Endothelial cell of umbilical vein (primary cell): ENCODE measurements around the gene CCNL2.

Source experiments
- CTCF ChIP-seq, 2 donors: IDR thresholded peaks; 1 replicate in 1 of 2; 2 replicates in 1 of 2; pipeline ENCODE4 v1.5.1; 2011; ENCODE audit warnings: low read length in 2 of 2, mild to moderate bottlenecking in 2 of 2, moderate library complexity in 2 of 2, control low read depth in 1 of 2, inconsistent platforms in 1 of 2, low read depth in 1 of 2; ENCODE audit not compliant: insufficient read depth in 1 of 2; ENCODE audit errors: extremely low read depth in 1 of 2
- EZH2 ChIP-seq: IDR thresholded peaks from 2 replicates; pipeline ENCODE4 v1.6.1; 2012; ENCODE audit warnings: borderline replicate concordance, low read depth, mild to moderate bottlenecking, moderate library complexity, low read length, inconsistent platforms; ENCODE audit not compliant: severe bottlenecking
- JUN ChIP-seq: IDR thresholded peaks from 2 replicates; pipeline ENCODE4 v1.6.1; 2011; ENCODE audit warnings: borderline replicate concordance, low read depth; ENCODE audit not compliant: insufficient read length, insufficient read depth
- MAX ChIP-seq: IDR thresholded peaks from 2 replicates; pipeline ENCODE4 v1.6.1; 2011; ENCODE audit not compliant: insufficient read depth, insufficient read length
- MYC ChIP-seq: IDR thresholded peaks from one replicate; pipeline ENCODE4 v1.6.1; 2011; ENCODE audit warnings: mild to moderate bottlenecking, low read depth, low read length
- POLR2A ChIP-seq: IDR thresholded peaks from 2 replicates; pipeline ENCODE4 v1.6.1; 2012; ENCODE audit warnings: low read depth, mild to moderate bottlenecking, control low read depth, low read length

GRCh38 chr1:1364266-1364665 is 34.9 kb downstream of the CCNL2 start:
- TF ChIP-seq CTCF (IDR thresholded peaks at IDR 0.05; ENCODE audit: extremely low read depth in 1 of 2, insufficient read depth in 1 of 2, low read depth in 1 of 2, low read length in 2 of 2) (no peak), MYC (no peak), MAX (no peak), POLR2A (no peak), EZH2 (no peak), JUN (no peak)
